Measurements from ENCODE around the gene PTPRD.

The PTPRD gene

DNA sequence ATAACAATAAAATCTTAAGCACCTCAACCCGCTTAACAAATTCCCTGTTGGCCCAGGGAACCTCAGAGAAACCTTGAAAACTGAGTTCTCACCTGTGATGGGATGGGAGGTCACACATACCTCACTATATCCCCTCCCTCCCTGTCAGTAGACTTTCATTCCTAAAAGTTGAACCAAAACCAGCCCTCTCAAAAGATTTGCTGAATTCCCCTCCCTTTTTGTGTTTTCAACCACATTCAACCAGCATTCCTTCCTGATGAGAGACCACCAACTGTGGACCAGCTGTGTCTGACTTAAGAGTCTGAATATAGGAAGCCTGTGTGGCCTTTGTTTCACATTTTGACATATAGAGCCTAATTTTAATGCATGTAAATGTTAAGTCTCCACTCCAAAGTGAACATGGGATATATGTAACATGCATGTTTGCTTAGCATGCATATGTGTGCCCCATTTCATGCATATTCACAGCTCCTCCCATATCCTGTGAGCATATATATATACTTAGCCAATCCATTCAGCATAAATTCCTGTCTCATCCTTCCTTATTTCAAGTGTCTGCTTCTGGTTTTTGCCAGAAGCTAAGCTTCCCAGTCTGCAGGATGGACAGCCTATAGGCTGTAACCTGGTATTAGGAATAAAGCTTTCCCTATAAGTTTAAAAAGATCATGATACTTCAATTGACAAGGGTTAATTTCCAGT lies 604.6 kb downstream of the PTPRD start:
- Histone ChIP-seq H3K27ac (ENCODE audit: insufficient read depth, low read depth, low read length, poor library complexity, severe bottlenecking) (no peak overlapping the region), H3K9me3 (ENCODE audit: control insufficient read depth, low read length) (no peaks in the 10 kb centered on the region), H3K4me1 (ENCODE audit: control insufficient read depth, insufficient read depth, low read length) (peaks cover 16% of the 10 kb centered on the region), H3K4me3 (ENCODE audit: insufficient read depth, low read depth, low read length) (no peak overlapping the region), H3K36me3 (ENCODE audit: control insufficient read depth, insufficient read depth, low read length) (no peaks in the 10 kb centered on the region), H3K27me3 (ENCODE audit: control insufficient read depth, insufficient read depth, low read length, poor library complexity, severe bottlenecking) (no peaks in the 10 kb centered on the region)
- 44% methylated on average over 1 of the region's 1 CpG for WGBS, 2 experiments

DNA sequence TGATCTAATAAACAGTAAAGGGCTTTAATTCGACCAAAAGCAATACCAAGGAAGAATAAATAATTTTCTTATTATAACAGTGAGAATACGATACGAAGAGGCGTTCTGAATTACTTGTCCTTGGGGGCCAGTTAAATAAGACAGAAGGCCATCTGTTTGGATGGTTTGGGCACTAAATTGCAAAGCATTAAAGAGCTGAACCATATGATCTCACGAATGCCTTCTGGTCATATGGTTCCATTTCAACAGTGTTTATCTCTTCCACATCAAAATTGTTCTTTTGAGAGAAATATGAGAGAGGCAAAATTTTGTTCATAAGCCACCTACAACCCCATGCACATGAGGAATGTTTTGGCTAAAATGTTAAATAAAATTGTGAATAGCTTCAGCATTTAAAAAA lies 605.4 kb downstream of the PTPRD start:
- no peaks in the 10 kb centered on the region for H3K9me3 ChIP-seq (ENCODE audit: control insufficient read depth, low read length)
- 90 to 95% methylated on average over 3 to 4 of the region's 5 CpGs for WGBS, 2 experiments
- H3K4me1 ChIP-seq (ENCODE audit: control insufficient read depth, insufficient read depth, low read length): peaks cover 16% of the 10 kb centered on the region
- no peaks in the 10 kb centered on the region for H3K36me3 ChIP-seq (ENCODE audit: control insufficient read depth, insufficient read depth, low read length)
- H3K27ac ChIP-seq (ENCODE audit: insufficient read depth, low read depth, low read length, poor library complexity, severe bottlenecking): no peak overlapping the region
- H3K4me3 ChIP-seq (ENCODE audit: insufficient read depth, low read depth, low read length): no peak overlapping the region
- H3K27me3 ChIP-seq (ENCODE audit: control insufficient read depth, insufficient read depth, low read length, poor library complexity, severe bottlenecking): no peaks in the 10 kb centered on the region

GRCh38 chr9:10005206-10005605 lies 607.6 kb downstream of the PTPRD start:
- 87 to 89% methylated on average over 4 of the region's 4 CpGs for WGBS, 2 experiments
- Histone ChIP-seq H3K36me3 (ENCODE audit: control insufficient read depth, insufficient read depth, low read length) (no peaks in the 10 kb centered on the region), H3K9me3 (ENCODE audit: control insufficient read depth, low read length) (no peaks in the 10 kb centered on the region), H3K4me3 (ENCODE audit: insufficient read depth, low read depth, low read length) (no peak overlapping the region), H3K27ac (ENCODE audit: insufficient read depth, low read depth, low read length, poor library complexity, severe bottlenecking) (no peak overlapping the region), H3K4me1 (ENCODE audit: control insufficient read depth, insufficient read depth, low read length) (peaks cover 16% of the 10 kb centered on the region), H3K27me3 (ENCODE audit: control insufficient read depth, insufficient read depth, low read length, poor library complexity, severe bottlenecking) (no peaks in the 10 kb centered on the region)

- no peaks in the 10 kb centered on the region for H3K27me3 ChIP-seq (ENCODE audit: control insufficient read depth, insufficient read depth, low read length, poor library complexity, severe bottlenecking)
- H3K4me1 ChIP-seq (ENCODE audit: control insufficient read depth, insufficient read depth, low read length): peaks cover 7% of the 10 kb centered on the region
- no peak overlapping the region for H3K27ac ChIP-seq (ENCODE audit: insufficient read depth, low read depth, low read length, poor library complexity, severe bottlenecking)
- no peak overlapping the region for H3K4me3 ChIP-seq (ENCODE audit: insufficient read depth, low read depth, low read length)
- no peaks in the 10 kb centered on the region for H3K36me3 ChIP-seq (ENCODE audit: control insufficient read depth, insufficient read depth, low read length)
- no peaks in the 10 kb centered on the region for H3K9me3 ChIP-seq (ENCODE audit: control insufficient read depth, low read length)
Observed at GRCh38 chr9:10003047-10003446, 609.8 kb downstream of the PTPRD start.

- Histone ChIP-seq H3K4me3 (ENCODE audit: insufficient read depth, low read depth, low read length) (no peak overlapping the region), H3K27ac (ENCODE audit: insufficient read depth, low read depth, low read length, poor library complexity, severe bottlenecking) (no peak overlapping the region), H3K9me3 (ENCODE audit: control insufficient read depth, low read length) (no peaks in the 10 kb centered on the region), H3K4me1 (ENCODE audit: control insufficient read depth, insufficient read depth, low read length) (peaks cover 5% of the 10 kb centered on the region), H3K27me3 (ENCODE audit: control insufficient read depth, insufficient read depth, low read length, poor library complexity, severe bottlenecking) (no peaks in the 10 kb centered on the region), H3K36me3 (ENCODE audit: control insufficient read depth, insufficient read depth, low read length) (no peaks in the 10 kb centered on the region)
- WGBS, 2 experiments: 87 to 90% methylated on average over 9 of the region's 9 CpGs
Observed at GRCh38 chr9:10000669-10001068, 612.1 kb downstream of the PTPRD start.

DNA sequence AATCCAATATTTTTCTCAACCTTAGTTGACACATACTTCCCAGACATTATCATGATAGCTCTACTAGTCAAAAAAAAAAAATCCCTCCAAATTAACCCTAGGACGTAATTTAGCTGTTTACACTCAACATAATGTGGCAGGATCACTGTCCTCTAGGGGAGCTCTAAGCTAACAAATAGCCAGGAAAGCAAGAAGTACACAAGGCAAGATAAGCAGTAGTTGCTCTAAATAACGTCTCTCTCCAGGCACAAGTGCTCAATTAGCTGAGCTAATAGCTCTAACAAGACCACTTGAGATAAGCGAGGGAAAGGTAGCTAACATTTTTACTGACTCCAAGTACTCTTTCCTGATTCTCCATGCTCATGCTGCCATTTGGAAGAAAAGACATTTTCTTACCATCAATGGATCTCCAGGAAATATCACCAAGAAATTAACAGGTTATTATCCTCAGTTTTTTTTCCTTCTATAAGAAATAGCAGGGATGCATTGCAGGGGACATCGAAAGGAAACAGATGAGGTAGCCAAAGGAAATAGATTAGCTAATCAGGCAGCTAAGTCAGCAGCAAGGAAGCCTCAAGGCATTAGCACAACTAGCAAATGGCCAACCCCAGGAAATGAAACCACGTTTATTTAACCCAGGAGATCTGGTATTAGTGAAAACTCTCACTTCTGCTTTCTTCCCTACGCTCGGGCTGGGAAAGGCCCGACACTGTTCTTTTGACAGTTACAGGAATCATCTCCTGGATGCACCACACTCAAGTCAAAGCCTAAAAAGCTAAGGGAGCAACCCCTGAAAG lies 614.1 kb downstream of the PTPRD start:
- 72% methylated on average over 8 of the region's 8 CpGs for WGBS, 2 experiments
- Histone ChIP-seq H3K27me3 (ENCODE audit: control insufficient read depth, insufficient read depth, low read length, poor library complexity, severe bottlenecking) (no peaks in the 10 kb centered on the region), H3K4me3 (ENCODE audit: insufficient read depth, low read depth, low read length) (no peak overlapping the region), H3K9me3 (ENCODE audit: control insufficient read depth, low read length) (no peaks in the 10 kb centered on the region), H3K27ac (ENCODE audit: insufficient read depth, low read depth, low read length, poor library complexity, severe bottlenecking) (no peak overlapping the region), H3K36me3 (ENCODE audit: control insufficient read depth, insufficient read depth, low read length) (no peaks in the 10 kb centered on the region), H3K4me1 (ENCODE audit: control insufficient read depth, insufficient read depth, low read length) (peaks cover 5% of the 10 kb centered on the region)

DNA sequence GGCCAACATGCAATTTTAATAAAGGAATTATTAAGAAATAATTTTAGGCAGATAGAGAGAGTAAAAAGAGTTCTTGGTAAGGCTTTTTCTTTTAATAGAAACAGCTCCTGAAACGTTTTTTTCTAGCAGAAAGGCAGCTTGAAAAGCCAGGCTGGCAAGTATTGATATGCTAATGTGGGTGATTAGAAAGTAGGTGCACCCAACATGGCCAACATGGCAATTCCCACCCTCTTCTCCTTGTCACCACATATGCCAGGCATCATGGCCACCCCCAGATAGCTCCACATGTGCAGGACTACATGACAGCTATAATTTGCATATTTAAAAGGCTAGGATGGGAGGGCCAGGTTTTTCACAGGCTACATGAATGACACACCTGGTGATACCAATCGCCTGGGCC lies 615.2 kb downstream of the PTPRD start:
- no peaks in the 10 kb centered on the region for H3K36me3 ChIP-seq (ENCODE audit: control insufficient read depth, insufficient read depth, low read length)
- H3K4me3 ChIP-seq (ENCODE audit: insufficient read depth, low read depth, low read length): no peak overlapping the region
- no peaks in the 10 kb centered on the region for H3K9me3 ChIP-seq (ENCODE audit: control insufficient read depth, low read length)
- peaks cover 5% of the 10 kb centered on the region for H3K4me1 ChIP-seq (ENCODE audit: control insufficient read depth, insufficient read depth, low read length)
- no peaks in the 10 kb centered on the region for H3K27me3 ChIP-seq (ENCODE audit: control insufficient read depth, insufficient read depth, low read length, poor library complexity, severe bottlenecking)
- no peak overlapping the region for H3K27ac ChIP-seq (ENCODE audit: insufficient read depth, low read depth, low read length, poor library complexity, severe bottlenecking)
- 39 to 52% methylated on average over 2 of the region's 2 CpGs for WGBS, 2 experiments

GRCh38 chr9:9996259-9996658 lies 616.5 kb downstream of the PTPRD start:
- H3K27me3 ChIP-seq (ENCODE audit: control insufficient read depth, insufficient read depth, low read length, poor library complexity, severe bottlenecking): no peaks in the 10 kb centered on the region
- H3K4me3 ChIP-seq (ENCODE audit: insufficient read depth, low read depth, low read length): no peak overlapping the region
- H3K36me3 ChIP-seq (ENCODE audit: control insufficient read depth, insufficient read depth, low read length): no peaks in the 10 kb centered on the region
- no peak overlapping the region for H3K27ac ChIP-seq (ENCODE audit: insufficient read depth, low read depth, low read length, poor library complexity, severe bottlenecking)
- no peaks in the 10 kb centered on the region for H3K9me3 ChIP-seq (ENCODE audit: control insufficient read depth, low read length)
- H3K4me1 ChIP-seq (ENCODE audit: control insufficient read depth, insufficient read depth, low read length): peaks cover 5% of the 10 kb centered on the region

GRCh38 chr9:9992936-9993335 lies 619.9 kb downstream of the PTPRD start:
- Histone ChIP-seq H3K9me3 (ENCODE audit: control insufficient read depth, low read length) (no peaks in the 10 kb centered on the region), H3K4me1 (ENCODE audit: control insufficient read depth, insufficient read depth, low read length) (no peaks in the 10 kb centered on the region), H3K36me3 (ENCODE audit: control insufficient read depth, insufficient read depth, low read length) (no peaks in the 10 kb centered on the region), H3K27ac (ENCODE audit: insufficient read depth, low read depth, low read length, poor library complexity, severe bottlenecking) (no peak overlapping the region), H3K27me3 (ENCODE audit: control insufficient read depth, insufficient read depth, low read length, poor library complexity, severe bottlenecking) (no peaks in the 10 kb centered on the region), H3K4me3 (ENCODE audit: insufficient read depth, low read depth, low read length) (no peak overlapping the region)
- 100% methylated on average over 1 of the region's 1 CpG for WGBS, 2 experiments

- WGBS, 2 experiments: 88 to 90% methylated on average over 6 of the region's 6 CpGs
- no peaks in the 10 kb centered on the region for H3K9me3 ChIP-seq (ENCODE audit: control insufficient read depth, low read length)
- H3K27me3 ChIP-seq (ENCODE audit: control insufficient read depth, insufficient read depth, low read length, poor library complexity, severe bottlenecking): no peaks in the 10 kb centered on the region
- no peak overlapping the region for H3K4me3 ChIP-seq (ENCODE audit: insufficient read depth, low read depth, low read length)
- no peak overlapping the region for H3K27ac ChIP-seq (ENCODE audit: insufficient read depth, low read depth, low read length, poor library complexity, severe bottlenecking)
- no peaks in the 10 kb centered on the region for H3K36me3 ChIP-seq (ENCODE audit: control insufficient read depth, insufficient read depth, low read length)
- no peaks in the 10 kb centered on the region for H3K4me1 ChIP-seq (ENCODE audit: control insufficient read depth, insufficient read depth, low read length)
Observed at GRCh38 chr9:9973062-9973461, 639.7 kb downstream of the PTPRD start.
